ENCODE measurements around the gene COQ2.

Gene COQ2

DNA sequence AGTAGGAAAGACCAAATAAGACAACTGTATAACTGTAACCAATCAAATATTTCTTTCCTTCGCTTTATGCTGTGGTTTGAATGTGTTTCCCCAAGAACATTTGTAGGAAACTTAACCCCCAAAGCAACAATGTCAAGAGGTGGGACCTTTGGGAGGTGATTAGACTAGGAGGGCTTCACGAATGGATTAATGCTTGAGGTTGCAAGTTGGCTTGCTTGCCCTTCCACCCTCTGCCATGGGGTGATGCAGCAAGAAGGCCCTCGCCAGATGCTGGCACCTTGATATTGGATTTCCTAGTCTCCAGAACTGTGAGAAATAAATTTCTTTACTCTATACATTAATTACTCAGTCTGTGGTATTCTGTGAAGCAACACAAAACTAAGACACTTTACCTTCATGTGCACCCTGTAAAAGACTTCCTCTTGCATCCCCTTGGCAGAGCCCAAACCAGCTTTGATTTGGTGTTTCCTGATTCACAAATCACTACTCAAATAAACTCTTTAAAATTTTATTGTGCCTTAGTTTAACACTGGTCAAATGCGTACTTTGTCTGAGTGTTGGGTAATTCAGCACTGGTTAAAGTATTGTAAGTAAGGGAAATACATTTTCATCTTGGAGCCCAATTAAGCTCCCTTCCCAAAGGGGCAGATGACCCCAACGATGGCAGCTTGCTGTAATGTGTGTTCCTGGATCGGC, 59.9 kb downstream of the COQ2 start:
- DNase-seq (ENCODE audit: low read depth), result no peak
- no peak overlapping the region for H3K4me3 ChIP-seq (ENCODE audit: low read depth, low read length)
- TF ChIP-seq, protein P1, sequence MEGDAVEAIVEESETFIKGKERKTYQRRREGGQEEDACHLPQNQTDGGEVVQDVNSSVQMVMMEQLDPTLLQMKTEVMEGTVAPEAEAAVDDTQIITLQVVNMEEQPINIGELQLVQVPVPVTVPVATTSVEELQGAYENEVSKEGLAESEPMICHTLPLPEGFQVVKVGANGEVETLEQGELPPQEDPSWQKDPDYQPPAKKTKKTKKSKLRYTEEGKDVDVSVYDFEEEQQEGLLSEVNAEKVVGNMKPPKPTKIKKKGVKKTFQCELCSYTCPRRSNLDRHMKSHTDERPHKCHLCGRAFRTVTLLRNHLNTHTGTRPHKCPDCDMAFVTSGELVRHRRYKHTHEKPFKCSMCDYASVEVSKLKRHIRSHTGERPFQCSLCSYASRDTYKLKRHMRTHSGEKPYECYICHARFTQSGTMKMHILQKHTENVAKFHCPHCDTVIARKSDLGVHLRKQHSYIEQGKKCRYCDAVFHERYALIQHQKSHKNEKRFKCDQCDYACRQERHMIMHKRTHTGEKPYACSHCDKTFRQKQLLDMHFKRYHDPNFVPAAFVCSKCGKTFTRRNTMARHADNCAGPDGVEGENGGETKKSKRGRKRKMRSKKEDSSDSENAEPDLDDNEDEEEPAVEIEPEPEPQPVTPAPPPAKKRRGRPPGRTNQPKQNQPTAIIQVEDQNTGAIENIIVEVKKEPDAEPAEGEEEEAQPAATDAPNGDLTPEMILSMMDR (conservative IDR thresholded peaks at IDR 0.05; ENCODE audit: low read depth, low read length), result no peak

DNA sequence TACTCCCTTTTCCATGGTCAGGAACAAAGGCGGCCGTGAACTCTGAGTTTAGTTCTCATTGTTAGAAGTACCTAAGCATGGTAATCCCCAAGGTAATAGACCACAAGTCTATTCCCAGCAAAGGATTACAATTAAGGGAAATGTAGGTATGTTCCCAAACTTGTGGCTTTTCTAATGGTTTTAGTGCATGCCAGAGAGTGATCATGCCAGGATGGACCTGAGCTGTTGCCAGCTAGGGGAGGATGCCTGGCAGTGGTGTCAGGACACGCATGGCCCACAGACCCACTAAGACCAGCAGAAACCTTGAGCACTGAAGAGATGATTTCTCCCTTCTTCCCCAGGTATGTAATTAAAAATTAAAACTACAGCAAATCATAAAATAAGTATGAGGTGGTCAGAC, 60.8 kb downstream of the COQ2 start:
- TF ChIP-seq, protein P1 (conservative IDR thresholded peaks at IDR 0.05; ENCODE audit: low read depth, low read length), result no peak
- no peak for DNase-seq (ENCODE audit: low read depth)
- H3K4me3 ChIP-seq (ENCODE audit: low read depth, low read length), result no peak overlapping the region

DNA sequence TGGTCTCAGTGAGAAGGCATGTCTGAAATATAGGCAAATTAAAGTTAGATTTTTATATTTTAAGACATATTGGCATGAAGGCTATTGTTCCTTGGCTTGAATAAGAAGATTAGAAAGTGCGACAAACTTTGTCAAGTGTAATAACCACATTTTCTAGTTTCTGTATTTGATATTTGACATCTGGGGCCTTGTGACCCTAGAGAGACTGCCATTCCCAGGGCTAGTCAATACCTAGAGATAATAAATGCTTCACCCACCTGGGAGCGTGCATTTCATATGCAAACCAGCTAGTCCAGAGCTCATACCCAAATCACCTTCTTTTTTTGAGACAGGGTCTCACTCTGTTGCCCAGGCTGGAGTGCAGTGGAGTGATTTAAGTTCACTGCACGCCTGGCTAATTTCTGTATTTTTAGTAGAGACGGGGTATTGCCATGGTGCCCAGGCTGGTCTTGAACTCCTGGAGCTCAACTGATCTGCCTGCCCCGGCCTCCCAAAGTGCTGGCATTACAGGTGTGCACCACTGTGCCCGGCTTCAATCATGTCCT, 62.6 kb downstream of the COQ2 start:
- TF ChIP-seq, protein P1 (conservative IDR thresholded peaks at IDR 0.05; ENCODE audit: low read depth, low read length), result no peak
- DNase-seq (ENCODE audit: low read depth), result no peak
- no peak overlapping the region for H3K4me3 ChIP-seq (ENCODE audit: low read depth, low read length)

DNA sequence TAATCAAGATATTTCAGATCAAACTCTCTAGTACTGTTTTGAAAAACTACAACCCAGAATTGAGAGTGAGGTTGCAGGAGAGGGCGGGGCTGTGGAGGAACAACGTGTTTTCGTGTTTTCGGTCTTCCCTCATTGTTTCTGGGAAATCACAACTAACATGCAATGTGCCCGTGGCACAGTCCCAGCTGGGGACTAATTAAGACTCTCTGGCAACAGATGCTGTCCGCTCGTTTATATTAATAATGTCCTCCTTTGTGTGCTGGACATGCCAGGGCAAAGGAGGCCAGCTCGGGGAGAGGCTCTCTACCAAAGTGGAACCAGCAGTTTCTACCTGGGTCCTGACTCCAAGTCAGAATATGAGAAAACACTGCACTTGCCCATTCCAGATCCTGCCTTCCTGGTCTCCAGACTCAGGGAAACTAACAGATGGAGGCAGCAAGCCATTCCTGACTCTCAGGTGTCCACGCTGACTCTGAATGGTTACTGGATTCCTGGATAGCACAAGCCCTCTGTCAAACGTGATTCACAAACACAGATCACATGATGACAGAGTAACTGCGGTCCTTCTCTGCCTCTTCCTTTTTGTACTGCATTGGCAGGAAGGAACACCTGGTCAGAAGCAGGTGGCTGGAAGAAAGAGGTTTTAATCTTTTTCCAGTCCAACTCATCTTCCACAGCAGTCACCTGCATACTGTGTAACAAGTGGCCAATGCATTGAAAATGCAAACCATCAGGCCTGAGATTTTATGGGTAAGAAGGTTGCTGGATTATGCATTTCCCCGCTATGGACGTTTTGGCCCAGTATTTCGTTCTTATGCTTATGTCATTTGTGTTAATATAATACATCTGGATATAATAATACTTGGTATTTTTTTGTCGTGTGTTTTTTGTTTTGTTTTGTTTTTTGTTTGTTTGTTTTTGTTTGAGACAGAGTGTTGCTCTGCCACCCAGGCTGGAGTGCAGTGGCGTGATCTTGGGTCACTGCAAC, 65.0 kb downstream of the COQ2 start:
- H3K4me3 ChIP-seq (ENCODE audit: low read depth, low read length), result no peak overlapping the region
- TF ChIP-seq, protein P1 (conservative IDR thresholded peaks at IDR 0.05; ENCODE audit: low read depth, low read length), result no peak
- no peak for DNase-seq (ENCODE audit: low read depth)

DNA sequence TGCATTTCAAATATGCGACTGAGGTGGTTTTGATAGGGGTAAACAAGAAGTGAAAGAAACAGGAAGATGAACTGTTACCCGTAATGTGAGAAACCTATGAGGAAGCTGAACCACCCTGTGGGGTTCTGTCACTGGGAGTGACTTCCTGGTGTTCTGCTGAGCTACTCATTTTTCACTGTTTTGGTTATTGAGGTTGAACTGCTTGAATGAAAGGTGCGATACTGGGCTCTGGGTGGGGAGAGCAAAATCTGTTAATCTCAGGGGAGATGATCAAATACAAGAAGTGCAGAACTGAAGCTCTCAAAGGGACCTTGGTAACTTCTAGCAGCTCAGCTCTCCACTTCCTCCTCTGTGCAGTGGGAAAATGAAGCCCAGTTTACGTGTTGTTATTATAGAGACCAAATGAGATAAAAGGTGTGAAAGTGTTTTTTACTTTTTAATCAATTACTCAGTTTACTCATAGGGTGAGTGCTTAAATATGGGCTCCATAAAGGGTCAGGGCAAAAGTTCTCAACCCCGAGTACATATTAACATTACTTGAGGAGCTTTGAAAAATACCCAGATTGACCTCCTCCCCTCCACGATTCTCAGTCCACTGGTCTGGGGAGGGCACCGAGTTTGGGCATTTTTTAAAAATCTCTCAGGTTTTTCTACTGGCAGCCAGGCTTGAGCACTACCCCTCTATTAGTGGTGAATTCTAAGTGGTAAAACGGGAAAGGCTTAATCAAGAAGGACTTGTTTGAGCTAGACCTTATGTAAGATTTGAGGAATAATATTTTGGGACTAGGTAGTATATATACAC, 66.7 kb downstream of the COQ2 start:
- TF ChIP-seq, protein P1 (conservative IDR thresholded peaks at IDR 0.05; ENCODE audit: low read depth, low read length), result no peak
- no peak overlapping the region for H3K4me3 ChIP-seq (ENCODE audit: low read depth, low read length)
- peak; percentile 28 for DNase-seq (ENCODE audit: low read depth)

DNA sequence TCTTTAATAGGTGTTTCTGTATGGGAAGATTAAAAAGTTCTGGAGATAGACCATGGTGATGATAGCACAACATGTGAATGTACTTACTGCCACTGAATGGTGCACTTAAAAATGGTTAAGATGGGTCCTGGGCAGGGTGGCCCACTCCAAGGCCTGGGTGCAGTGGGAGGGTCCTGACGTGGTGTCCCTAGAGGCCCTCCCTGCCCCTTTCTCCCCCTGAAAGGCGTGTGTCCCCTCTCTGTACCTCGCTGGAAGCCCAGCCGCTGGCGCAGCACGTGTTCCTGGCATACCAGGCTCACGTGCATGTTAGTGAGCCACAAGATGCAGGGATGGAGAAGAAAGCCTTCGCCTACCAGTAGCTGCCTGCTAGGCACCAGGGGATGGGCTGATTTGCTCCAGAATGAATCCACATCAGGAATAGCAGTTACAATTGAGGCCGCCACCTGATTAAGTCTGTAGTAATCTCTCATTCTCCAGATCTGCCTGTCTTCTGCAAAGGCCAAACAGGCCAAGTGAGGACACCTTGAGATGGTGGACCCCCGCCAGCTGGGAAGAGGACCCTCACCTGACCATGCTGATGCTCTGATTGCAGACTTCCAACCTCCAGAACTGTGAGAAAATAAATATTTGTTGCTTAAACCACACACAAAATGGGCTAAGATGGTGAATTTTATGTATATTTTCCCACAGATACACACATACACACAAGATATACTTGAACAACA, 67.5 kb downstream of the COQ2 start:
- TF ChIP-seq, protein P1 (conservative IDR thresholded peaks at IDR 0.05; ENCODE audit: low read depth, low read length), result no peak
- H3K4me3 ChIP-seq (ENCODE audit: low read depth, low read length), result no peak overlapping the region
- DNase-seq (ENCODE audit: low read depth), result no peak
